Keratinocyte (primary cell): ENCODE data around the gene ZC3HAV1L.

ENCODE experiments used
- CTCF ChIP-seq, 3 experiments: IDR thresholded peaks in 1 of 3; conservative IDR thresholded peaks in 1 of 3; optimal IDR thresholded peaks in 1 of 3; 2 replicates in 2 of 3; 3 replicates in 1 of 3; pipeline versions ENCODE3 to v1.5.1; 2011; ENCODE audit warnings: low read length in 3 of 3, mild to moderate bottlenecking in 3 of 3, moderate library complexity in 2 of 3, control low read depth in 1 of 3, inconsistent platforms in 1 of 3; ENCODE audit not compliant: insufficient read depth in 2 of 3; ENCODE audit errors: extremely low read depth in 1 of 3
- EZH2 ChIP-seq: IDR thresholded peaks from one replicate; pipeline ENCODE4 v1.6.1; 2012; ENCODE audit warnings: inconsistent platforms, mild to moderate bottlenecking, low read length, moderate library complexity

- TF ChIP-seq EZH2 (no peak), CTCF (optimal IDR thresholded peaks at IDR 0.05 in 1 of 3, IDR thresholded peaks at IDR 0.05 in 1 of 3, conservative IDR thresholded peaks at IDR 0.05 in 1 of 3; ENCODE audit: extremely low read depth in 1 of 3, insufficient read depth in 2 of 3, low read length in 3 of 3) (no peak)
Measured at GRCh38 chr7:139059905-139060304, 24.1 kb upstream of the ZC3HAV1L start.
